ENCODE measurements around the gene AGAP3.

GRCh38 chr7:151121380-151122170 is 35.3 kb downstream of the AGAP3 start:
- no peak for TF ChIP-seq CTCF (IDR thresholded peaks at IDR 0.05)
- TF ChIP-seq POLR2A (IDR thresholded peaks at IDR 0.05): no peak
